HG03025 (cell line): ENCODE results near the gene SLN.

Experiments
- ATAC-seq: cut with Tn5 transposase; IDR thresholded peaks from one replicate; pipeline ENCODE4 v1.9.1; 2021; ENCODE audit warnings: mild to moderate bottlenecking, moderate library complexity; ENCODE audit not compliant: unreplicated experiment, low FRiP score

Gene SLN

DNA sequence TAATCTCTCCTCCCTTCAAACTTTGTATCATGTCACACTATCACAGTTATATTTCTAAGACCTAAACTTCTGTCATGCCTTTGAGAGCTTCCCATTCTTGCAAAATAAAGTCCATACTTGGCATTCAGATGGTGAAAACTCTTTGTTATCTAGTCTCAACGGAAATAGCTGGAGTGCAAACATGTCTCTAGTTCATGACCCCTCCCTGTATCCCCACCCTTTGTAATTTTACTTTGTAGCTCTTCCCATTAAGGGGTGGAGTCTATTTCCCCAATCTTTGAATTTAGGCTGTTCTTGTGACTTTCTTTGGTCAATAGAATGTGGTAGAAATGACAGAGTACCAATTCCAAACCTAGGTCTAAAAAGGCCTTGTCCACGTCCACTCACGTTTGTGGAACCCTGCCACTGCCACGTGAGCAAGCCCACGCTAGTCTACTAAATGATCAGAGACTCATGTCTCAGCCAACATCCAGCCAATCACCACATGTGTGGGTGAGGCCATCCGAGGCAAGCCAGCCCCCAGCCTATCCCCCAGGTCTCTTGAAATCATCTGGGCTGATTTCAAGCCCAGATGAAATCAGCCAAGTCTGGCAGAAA lies 23.4 kb downstream of the SLN start:
- no peak for ATAC-seq

DNA sequence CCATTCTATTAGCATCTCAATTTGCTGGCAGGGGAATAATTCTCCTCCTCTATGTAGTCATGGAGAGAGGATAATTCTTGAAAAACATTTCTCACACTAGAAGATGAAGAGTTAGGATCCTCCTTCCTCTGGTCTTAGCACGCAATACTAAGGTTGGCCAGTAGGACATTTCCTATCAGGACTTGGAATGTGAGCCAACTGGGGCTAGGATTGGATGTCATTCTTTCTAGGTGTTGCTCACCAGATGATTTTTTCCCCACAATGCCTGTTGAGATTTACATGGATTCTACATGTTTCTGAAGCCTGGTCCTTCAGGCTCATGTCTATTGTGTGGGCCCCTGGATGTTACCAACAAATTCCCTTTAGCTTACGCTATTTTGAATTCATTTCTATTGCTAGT lies 28.0 kb downstream of the SLN start:
- no peak for ATAC-seq

DNA sequence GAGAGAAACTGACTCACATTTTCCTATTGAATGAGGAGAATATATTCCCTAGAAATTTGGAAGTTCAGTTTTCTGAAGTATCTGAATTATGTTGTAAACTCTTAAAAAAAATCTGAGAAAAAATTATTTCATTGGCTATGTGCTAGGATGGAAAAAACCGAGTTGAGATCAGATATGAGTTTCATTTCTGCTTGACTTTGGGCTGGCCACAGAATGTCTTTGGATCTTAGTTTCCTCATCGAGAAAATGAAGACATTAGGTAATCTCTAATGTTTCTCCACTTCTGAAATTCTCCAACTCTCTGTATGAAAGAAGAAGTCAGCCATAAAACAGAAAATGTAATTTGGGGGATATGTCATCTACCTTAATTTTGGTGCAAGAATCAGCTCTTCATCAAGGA lies 28.8 kb downstream of the SLN start:
- ATAC-seq, result no peak

DNA sequence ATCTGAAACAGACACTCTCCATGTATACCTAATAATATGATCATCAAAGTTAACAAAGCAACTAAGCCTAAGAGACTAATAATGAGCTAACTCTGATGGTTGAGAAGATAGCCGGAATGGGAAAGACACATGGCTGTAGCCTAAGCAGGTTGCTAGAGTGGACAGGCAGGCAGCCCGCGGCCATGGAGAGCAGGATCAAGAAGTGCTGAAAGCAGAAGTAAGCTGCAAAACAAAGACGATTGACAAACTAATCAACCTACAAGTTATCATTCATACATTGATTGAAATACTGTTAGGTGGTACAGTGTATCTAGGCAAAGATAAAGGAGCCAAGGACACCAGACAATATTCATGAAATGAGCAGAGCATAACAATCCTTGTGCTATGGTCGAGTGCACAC lies 29.3 kb downstream of the SLN start:
- ATAC-seq, result no peak

DNA sequence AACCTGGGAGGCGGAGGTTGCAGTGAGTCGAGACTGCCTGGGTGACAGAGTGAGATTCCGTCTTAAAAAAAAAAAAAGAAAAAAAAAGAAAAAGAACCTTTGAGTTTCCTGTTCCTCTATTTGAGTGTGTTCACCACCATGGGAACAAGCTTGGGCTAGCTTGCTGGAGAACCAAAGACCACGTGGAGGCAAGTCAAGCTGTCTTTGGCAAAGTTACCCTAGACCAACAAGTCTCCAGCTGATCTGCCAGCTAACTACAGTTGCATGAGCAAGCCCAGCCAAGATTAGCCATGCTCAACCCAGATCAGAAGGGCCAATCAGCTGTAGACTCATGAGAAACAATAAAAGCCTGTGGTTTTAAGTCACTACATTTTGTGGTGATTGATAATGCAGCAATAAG lies 29.7 kb downstream of the SLN start:
- ATAC-seq, result no peak

DNA sequence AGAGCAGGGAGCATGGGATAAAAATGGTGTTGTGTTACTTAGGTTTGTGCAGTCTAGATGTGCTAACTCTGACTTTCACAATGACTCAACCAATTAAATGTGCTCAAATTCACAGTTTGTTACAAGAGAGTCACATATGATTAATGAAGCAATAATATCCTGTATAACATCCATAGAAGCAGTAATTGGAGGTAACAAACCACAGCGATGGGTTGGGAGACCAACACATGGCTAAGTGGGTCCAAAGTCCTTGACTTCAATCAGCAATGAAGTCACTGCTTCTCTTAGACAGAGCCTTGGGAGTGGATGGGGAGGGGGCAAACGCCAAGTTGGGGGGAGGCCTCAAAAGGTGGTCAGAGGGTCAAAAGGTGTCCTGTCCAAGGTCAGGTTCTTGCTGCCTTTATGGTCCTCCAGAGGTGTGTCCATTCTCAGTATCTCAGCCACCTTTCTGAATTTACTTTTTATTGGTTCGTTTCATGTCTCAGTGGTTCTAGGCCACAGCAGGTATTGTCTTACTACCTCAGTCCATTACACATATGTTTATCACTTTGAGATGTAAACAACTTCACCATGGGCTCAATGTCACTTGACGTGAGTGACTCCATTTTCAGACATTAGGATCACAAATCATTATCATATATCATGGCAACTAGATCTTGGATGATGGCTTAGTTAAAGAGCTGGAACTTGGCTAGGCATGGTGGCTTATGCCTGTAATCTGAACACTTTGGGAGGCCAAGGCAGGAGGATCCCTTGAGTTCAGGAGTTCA lies 32.4 kb downstream of the SLN start:
- no peak for ATAC-seq

DNA sequence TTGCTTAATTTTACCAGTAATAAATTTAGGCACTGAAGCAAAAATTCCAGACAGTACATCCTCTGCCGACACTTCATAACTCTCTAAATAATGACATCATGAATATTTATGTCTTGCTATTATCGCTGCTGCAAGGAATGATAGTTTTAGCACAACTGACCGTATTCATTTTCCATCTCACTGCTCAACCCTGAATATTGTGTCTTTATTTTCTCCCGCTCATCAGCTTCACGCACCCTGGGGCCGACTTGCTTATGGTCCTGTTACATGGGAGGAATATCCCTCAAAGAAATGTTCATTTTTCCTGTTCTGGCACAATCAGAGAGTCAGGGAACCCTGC lies 33.3 kb downstream of the SLN start:
- no peak for ATAC-seq

DNA sequence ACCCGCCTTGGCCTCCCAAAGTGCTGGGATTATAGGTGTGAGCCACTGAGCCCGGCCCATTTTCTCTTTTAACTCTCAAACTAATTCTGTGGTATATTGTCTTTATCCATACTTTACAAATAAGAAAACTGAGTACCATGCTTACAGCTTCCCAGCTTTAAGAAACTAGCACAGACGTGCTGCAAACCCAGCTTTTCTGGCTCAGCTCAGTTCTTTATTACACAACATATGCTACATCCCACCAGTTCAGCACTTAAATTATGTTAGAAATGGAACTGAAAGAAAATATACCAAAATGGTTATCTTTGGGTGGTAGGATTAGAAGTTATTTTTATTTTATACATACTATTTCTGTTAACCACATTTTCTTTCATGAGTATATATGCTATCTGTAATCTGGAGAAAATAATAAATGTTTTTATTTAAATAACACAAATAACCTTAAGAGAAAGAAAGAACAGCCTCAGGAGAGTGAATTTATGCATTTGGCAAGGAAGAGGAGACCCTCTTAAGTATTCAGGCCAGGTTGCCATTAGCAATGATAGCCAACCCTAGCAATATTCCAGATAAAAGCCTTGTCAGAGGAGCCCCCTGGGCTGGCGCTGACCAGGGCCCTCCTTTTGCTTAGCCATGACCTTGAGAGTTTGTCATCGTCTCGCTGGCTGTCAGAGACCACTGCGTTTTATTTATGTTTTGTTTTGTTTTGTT lies 33.8 kb downstream of the SLN start:
- no peak for ATAC-seq

DNA sequence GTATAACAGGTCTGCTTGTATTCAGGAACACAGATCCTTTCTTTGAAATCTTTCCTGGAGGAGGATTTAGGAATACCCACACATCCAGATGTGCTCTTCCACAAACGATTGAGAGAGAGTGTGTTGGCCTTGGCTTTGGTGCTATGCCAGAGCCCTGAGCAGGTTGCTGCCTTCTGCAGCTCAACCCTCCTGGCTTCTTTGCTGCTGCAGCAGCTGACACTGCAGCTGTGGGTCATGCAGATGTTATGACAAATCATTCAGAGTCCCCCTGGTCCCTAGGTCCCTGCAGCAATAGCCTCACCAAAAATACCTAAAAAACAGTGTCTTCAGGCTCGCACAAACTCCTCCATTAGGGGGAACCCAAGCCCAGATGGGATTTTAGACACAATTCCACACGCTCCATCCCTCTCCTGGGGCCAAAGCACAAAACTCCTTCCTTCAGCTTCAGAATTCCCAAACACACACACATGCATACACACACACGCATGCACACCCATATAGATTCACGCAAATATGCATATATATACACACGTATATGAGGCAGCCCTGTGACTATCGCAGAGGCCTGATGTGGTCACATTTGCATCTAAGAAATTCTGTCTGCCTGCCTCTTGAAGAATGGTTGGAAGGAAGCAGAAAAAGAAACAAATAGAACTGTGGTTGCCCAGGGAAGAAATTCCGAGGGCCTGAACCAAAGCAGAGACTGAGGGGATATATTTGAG lies 35.4 kb downstream of the SLN start:
- ATAC-seq, result no peak

DNA sequence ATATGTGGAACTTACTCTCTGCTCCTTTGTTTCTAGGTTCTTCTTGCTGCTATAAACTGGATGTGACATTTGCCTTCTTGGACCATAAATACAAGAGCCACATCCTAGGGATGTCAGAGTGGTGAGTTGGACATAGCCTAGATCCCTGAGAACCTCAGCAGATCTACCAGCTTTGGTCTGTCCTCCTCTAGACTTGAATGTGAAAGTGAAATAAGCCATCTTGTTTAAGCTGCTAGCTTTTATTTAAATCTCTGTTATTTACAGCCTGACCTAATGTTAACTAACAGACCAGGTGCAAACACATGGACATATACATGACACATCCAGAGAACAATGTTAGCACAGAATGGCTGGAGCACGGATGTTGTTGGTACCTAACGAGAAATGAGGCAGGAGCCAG lies 36.0 kb downstream of the SLN start:
- ATAC-seq, result no peak

DNA sequence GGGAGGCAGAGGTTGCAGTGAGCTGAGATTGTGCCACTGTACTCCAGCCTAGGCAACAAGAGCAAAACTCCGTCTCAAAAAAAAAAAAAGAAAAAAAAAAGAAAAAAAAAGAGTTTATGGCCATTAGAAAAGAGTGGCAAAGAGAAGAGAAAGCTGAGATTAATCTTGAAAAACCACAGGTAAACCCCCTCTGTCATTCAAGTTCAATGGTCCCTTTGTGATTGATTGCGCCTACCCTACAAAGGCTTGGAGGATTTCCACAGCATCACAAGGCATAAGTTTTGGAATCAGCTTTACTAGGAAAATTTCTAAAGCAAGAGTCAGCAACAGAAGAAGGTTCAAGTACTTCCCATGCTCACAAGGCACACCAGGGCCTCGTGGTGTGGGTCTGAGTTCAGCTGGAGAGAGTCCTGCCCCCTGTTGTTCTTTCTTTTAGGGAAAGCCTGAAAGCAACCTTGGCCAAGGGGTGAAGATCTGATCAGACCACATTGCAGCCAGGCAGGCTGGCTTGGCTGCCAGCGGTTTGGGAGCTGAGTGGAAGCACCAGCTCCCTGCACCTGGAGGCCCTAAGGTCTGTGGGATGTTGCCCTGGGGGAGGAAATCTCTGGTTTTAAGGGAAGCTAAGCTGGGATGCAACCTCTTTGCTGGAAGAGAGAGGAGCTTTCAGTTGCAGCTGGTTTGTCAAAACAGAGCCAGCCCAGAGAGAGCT lies 41.8 kb downstream of the SLN start:
- no peak for ATAC-seq

DNA sequence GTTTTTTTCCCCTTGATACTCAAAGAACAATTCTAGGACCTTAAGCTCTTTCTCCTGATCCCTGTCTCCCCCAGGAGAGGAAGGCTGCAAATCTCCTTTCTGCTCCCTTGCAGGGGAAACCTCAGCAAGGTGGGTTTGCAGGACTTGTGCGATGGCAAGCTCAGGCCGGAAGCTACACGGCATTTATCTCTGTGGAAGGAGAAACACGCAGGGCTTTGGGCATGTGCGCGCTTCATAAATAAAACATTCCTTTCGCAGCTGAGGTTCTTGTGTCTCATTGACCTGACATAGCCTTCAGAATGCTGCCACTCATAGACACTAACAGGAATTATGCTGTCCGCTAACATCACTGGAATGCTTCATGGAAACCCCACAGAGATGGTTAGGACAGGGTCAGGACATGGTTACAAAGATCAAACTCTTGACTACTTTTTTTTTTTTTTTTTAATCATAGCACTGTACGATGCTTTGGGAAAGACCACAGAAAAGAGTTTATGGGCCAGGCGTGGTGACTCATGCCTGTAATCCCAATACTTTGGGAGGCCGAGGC lies 42.6 kb downstream of the SLN start:
- no peak for ATAC-seq

DNA sequence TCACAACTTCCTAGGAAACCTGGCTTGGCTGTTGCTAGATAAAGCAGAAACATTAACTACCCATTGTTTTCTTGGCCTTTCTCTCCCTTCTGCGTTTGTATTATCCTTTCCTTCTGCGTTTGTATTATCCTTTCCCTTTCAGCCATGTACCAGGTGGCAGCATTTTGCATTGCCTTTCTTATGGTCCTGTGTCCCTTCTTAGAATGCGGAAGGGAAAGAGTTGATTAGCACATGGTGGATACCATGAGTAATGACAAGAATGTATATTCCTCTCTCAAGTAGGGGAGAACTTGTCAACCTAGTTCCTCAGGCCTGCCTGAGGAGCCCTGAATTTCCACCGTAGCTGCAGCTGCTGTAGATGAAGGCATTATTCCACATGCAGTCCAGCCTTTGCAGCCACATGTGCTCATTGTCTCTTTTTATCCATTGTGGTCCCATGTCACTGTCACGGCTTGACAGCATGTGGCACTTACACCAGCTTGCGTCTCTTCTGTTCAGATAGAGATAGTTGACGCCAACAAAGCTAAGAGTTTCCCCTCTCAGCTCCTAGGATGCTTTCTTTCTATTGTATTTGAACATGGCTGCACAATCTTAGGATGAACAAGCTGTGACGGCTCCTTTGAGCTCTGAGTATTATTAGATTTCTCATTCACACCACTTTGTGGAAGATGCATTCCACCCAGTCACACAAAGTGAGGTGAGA lies 44.8 kb downstream of the SLN start:
- no peak for ATAC-seq

DNA sequence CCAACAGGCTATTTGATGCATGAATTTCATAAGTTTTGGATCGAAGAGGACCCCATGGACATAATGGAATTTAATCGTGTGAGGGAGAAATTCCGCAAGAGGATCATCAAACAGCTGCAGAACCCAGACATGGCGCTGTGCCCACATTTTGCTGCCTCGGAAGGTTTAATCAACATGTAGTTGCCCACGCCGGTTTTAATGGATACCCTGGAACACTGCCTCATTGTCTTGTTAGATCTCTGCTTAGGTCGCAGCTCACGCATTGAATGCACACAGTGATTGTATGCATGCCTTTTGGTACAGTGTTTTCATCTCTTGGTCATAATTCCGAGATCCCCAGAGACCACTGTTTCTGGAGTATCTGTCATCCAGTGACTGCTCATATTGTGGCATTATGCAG lies 46.8 kb downstream of the SLN start:
- no peak for ATAC-seq

DNA sequence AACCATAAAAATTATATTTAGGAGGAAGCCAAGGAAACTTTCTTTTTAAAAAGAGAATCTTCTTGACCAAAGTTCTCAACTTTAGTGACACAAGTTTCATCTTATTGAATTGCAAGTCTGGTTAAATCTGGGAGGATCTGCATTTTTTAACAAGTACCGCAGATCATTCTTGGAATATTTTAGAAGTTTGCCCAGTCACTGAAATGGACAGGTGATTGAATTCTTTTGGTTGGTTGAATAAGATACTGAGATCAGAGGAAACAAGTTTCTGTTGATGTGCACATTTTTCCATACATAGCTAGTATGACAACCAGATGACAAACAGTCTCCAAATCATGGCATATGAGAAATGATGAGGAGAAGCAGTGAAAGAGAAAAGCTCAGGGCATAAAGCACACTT lies 50.2 kb downstream of the SLN start:
- ATAC-seq, result no peak

DNA sequence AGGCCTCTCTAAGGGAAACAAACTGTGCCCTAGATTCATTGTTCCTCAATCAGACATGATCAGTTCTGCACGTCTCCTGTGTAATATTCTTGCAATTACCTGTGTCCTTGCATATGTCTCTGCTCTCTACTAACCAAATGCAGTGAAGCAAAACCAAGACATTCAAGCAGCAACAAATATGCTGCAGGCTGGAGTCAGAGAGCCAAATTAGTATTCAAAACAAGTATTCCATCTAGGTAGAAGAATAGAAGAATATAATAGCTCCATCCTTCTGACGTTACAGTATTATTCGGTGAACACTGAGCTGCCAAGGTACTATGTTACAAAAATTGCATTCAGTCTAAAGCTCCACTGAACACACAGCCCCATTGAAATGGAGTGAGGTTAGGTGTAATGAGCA lies 51.8 kb downstream of the SLN start:
- ATAC-seq, result no peak

DNA sequence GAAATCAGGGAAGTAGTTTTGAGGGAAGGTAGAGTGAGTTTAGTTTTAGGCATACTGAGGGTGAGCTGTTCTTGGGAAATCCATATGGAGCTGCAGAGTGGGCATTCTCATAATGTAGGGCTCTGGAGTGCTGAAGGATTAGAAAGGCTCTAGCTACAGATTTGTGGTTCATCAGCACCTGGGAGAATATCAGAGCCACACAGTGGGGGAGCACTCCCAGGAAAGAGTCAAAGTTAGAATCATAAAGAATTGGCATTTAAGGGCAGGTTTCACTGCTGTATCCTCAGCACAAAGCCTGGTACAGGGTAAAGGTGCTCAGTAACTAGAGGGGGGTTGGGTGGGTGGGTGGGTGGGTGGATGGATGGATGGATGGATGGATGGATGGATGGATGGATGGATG lies 52.5 kb downstream of the SLN start:
- ATAC-seq, result no peak
